NCI-H2107 treated with DMSO at 0.1 percent for 48 hours (cell line): Measurements from ENCODE around the gene KIAA1671.

ENCODE experiments used
- DNase-seq: peaks from one replicate; lab custom pipeline; 2025; ENCODE audit not compliant: unreplicated experiment; lab: John Stamatoyannopoulos, UW

The KIAA1671 gene

GRCh38 chr22:25139062-25139461 lies 186.5 kb downstream of the KIAA1671 start:
- no peak for DNase-seq

- no peak for DNase-seq
These were observed 189.6 kb downstream of the KIAA1671 start for GRCh38 chr22:25142102-25142501.

DNA sequence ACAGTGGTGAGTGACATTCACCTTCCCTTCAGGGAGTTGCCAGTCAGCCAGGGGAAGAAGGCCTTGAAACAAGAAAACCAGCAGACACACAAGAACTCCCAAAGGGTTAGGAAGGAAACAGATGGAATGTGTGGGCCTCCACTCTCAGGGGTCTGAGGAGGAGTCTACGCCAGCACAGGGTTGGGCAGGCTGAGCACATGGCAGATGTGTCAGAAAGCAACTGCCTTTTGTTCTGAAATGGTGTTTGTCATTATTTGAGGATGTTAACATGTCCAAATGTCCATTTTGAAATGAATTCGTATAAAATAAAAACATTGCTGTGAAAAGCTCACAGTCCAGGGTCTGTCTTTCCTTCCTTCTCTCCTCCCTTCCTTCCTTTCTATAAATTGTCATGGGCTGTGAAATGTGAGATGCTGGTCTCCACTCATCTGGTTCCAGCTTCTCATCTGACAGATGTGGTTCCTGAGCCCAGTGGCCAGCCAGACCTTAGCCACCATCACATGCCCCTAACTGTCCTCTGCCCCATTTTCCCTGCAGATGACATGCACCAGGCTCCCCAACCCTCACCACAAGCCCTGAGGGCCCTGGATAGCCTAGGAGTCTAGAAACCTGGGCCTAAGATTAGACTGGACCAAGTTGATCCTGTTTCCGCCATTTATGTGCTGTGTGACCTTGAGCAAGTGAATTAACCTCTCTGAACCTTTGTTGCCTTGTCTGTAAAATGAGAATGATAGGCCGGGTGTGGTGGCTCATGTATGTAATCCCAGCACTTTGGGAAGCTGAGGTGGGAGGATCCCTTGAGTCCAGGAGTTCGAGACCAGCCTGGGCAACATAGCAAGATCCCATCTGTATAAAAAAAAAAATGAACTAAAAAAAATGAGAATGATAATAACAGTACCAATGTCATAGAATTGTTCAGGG lies 190.9 kb downstream of the KIAA1671 start:
- no peak for DNase-seq

- no peak for DNase-seq
These were observed 192.0 kb downstream of the KIAA1671 start for GRCh38 chr22:25144522-25144921.

DNA sequence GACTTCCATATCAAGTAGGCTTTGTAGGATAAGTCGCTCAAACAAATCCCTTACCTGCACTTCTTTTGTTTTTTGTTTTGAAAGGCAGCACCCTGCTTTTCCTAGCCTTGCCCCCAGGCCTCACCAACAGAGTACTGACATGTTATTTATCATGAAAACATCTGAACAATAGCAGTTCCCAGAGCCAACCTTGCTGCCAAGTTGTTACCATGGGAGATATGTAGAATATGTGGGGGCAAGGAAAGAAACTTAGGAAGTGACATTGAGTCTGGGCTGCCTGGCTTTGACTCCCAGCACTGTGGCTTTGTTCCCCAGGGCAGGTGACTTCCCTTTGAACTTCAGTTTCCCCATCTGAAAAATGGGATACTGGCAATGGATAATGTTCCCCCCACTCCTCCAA lies 193.8 kb downstream of the KIAA1671 start:
- DNase-seq, result no peak

- DNase-seq, result no peak
These were observed 194.6 kb downstream of the KIAA1671 start for GRCh38 chr22:25146906-25147641.

- no peak for DNase-seq
These were observed 195.1 kb downstream of the KIAA1671 start for GRCh38 chr22:25147642-25147928.

- no peak for DNase-seq
These were observed 195.7 kb downstream of the KIAA1671 start for GRCh38 chr22:25148149-25148691.

DNA sequence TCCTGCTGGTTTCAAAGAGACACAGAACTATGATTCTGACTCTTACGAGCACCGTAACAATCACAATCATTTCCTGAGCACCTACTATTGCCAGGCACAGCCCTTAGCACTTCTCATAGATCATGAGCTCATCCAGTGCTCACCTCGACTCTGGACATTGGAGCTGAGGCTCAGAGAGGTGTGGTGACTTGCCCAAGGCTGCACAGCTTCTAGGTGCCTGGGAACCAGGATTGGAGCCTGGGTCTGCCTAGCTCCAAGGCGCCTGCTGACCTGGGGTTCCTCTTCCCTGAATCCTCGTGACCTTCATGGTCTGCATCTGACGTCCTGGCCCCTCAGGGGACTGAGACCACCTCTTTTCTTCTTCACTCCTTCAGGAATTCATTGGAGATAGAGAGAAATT lies 196.5 kb downstream of the KIAA1671 start:
- no peak for DNase-seq

DNA sequence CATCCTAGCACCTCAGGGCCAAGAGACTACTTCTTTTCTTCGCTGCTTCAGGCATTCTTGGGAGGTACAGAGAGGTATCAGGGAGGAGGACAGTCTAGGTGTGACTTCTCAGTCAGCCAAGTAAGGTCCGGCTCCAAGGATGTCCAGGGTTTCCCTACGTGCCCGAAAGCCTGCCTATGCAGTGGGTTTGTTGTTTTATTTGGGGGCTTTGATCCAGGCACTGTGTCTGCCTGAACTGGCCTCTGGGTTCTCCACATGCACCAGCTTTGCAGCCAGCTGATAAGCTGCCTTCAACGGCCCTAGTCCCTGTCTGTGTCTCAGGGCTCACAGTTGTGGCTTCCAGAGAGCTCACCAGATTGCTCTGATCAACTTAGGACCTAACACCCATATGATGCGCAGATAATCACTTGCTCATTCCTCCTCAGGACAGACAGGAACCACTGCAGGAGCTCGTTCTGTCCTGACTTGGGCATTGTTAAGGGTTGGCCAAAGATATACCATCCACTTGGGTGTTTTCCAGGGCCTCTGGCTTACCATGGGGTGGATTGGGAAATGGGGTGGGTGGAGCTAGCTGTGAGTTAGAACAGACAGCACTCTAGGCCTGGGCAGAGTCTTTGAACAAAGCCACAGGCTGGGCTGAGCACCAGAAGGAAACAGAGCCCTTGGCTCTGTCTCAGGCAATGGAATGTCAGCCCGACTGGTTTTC lies 201.6 kb downstream of the KIAA1671 start:
- no peak for DNase-seq

DNA sequence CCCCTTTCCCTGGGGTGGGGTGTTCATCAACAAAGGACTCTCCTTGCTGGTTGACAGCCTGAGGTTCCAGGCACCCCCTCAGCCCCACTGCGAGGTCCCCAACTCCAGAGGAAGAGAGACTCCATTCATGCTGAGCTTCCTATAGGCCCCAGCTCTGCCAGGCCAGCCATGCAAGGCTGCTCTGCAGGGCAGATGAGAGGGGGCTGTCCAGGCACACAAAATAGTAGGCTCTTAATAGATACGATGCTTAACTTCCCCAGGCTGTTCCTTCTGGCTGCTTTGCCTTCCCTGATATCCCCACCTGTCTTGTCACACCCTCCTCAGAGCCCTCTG lies 202.1 kb downstream of the KIAA1671 start:
- DNase-seq, result no peak

DNA sequence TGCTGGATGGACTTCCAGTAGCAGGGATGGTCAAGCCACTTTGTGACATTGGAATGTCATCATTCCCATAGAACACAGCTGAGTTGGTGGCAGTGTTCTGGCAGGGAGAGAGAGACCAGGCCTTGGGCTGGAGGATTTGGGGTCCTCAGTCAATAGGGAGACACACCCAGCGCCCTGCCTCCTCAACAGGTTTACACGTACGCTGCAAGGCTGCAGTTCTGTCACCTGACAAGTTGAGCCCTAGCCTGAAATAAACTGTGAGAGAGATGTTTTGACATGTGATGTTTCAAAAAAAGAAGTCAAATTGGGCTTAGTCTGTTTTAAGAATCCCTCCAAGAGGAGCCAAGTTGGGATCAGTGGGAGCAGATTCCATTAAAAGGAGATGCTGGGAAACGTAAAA lies 204.2 kb downstream of the KIAA1671 start:
- no peak for DNase-seq

DNA sequence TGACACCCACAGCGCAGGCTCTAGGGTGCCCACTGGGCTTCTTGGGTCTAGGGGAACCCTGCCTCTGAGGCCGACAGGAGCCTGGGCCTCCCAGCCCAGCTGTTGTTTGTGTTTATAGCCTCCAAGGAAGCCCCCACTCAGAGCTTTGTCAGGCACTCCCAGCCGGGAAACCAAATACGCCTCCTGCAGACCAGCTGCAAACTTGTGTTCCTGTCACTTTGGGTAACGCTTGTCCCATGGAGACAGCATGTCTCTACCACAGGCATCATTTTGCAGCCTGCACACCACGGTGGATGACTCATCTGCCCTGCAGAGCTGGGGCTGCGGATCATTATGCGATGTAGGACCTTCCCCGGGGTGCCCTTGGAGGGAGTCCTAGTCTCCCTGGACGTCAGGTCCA lies 206.5 kb downstream of the KIAA1671 start:
- DNase-seq, result no peak

- no peak for DNase-seq
These were observed 207.8 kb downstream of the KIAA1671 start for GRCh38 chr22:25160120-25160996.

DNA sequence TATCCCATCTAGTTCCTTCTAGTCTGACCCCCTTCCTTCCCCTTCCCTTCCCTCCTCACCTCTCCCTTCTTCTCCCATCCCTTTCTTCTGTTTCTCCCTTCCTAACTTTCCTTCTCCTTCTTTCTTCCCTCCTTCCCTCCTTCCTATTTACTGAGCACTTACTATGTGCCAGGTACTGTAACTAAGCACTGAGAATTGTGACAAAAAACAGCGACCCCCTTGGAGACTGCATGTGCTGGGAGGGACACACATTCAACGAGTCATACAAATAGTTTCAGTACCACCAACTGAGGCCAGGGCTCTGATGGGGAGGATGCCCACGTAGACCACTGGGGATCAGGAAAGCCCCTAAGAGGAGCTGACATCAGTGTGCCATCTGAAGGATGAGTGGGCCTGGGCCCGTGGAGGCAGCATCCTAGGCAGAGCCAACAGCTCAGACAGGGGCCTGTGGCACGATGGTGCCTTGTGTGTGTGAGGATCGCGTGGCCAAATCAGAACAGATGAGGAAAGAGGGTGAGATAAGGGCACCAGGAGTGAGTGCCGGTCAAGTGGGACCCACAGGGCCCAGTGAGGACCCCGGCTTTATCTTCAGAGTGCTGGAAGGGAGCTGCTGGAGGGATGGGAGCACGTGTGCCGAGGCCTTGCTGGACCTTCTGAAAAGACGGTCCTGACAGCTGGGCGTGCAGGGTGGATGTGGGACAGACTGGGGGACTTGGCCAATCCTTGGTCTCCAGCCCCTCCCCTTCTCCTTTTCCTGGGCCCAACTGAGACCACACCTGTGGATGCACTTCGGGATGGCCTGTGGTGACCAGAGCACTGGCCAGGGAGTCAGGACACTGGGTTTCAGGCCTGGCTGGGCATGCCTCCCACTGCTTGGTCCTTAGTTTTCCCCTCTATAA lies 208.8 kb downstream of the KIAA1671 start:
- no peak for DNase-seq

- no peak for DNase-seq
These were observed 209.5 kb downstream of the KIAA1671 start for GRCh38 chr22:25161916-25162530.

- no peak for DNase-seq
These were observed 210.0 kb downstream of the KIAA1671 start for GRCh38 chr22:25162561-25162960.

DNA sequence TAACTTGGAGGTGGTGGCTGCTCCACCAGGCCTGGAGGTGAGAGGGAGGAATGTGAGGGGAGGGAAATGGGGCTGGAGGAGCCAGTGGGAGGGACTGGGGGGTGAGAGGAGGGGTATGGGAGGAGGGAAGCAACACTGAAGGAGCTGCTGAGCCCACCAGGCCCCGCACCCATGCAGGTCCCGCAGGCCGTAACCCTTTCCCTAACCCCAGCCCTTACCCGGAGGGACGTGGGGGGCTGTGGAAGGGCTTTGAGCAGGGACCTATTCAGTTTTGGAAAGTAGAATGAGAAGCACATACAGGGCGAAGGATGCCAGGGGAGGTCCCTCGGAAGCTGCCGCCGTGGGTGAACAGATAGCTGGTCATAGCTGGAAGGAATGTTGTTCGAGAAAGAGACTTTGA lies 213.3 kb downstream of the KIAA1671 start:
- DNase-seq, result no peak
